ENCODE data around the gene BAZ2B. TPM values are rescaled to one million over a fixed set of nuclear protein-coding genes. Genes with fewer than 3 reads are reported as not detected.

BAZ2B gene
- total RNA-seq, 6 donors from 2014 or later = 59.4 to 233 (median 103) TPM

GRCh38 chr2:159555651-159556392 lies 60.5 kb downstream of the BAZ2B start:
- Histone ChIP-seq H3K27me3 (no peaks in the 10 kb centered on the region), H3K4me1 (peaks cover 0 to 13% (median 0%) of the 10 kb centered on the region in 4 donors), H3K4me3 (no peak overlapping the region), H3K9me3 (no peaks in the 10 kb centered on the region), H3K27ac (peak overlapping the region in 2 of 4 donors; percentile 40 to 60), H3K36me3 (no peaks in the 10 kb centered on the region)
- DNase-seq (no peak), ATAC-seq (ENCODE audit: low FRiP score in 2 of 2) (no peak)
- 66% methylated on average over 4 of the region's 4 CpGs for WGBS, 2 donors
- TF ChIP-seq CTCF (IDR thresholded peaks at IDR 0.05) = no peak
- no peak for TF ChIP-seq EP300 (IDR thresholded peaks at IDR 0.05)
- no peak for TF ChIP-seq POLR2AphosphoS5 (IDR thresholded peaks at IDR 0.05)
- no peak for TF ChIP-seq POLR2A (IDR thresholded peaks at IDR 0.05)

- no peak overlapping the region for H3K27ac ChIP-seq
- no peak for DNase-seq
- H3K4me3 ChIP-seq = no peak overlapping the region
- peaks cover 0 to 13% (median 0%) of the 10 kb centered on the region in 4 donors for H3K4me1 ChIP-seq
- no peak for ATAC-seq (ENCODE audit: low FRiP score in 2 of 2)
- H3K36me3 ChIP-seq = no peaks in the 10 kb centered on the region
- no peaks in the 10 kb centered on the region for H3K27me3 ChIP-seq
- H3K9me3 ChIP-seq = no peaks in the 10 kb centered on the region
- WGBS, 2 donors = 30 to 49% methylated on average over 1 of the region's 1 CpG
- TF ChIP-seq POLR2A (IDR thresholded peaks at IDR 0.05) = no peak
- no peak for TF ChIP-seq CTCF (IDR thresholded peaks at IDR 0.05)
- no peak for TF ChIP-seq EP300 (IDR thresholded peaks at IDR 0.05)
- no peak for TF ChIP-seq POLR2AphosphoS5 (IDR thresholded peaks at IDR 0.05)
Measured at GRCh38 chr2:159553727-159554126, 62.6 kb downstream of the BAZ2B start.

- Histone ChIP-seq H3K4me3 (no peak overlapping the region), H3K36me3 (no peaks in the 10 kb centered on the region), H3K9me3 (no peaks in the 10 kb centered on the region), H3K27ac (no peak overlapping the region), H3K4me1 (peaks cover 0 to 9% (median 0%) of the 10 kb centered on the region in 4 donors), H3K27me3 (no peaks in the 10 kb centered on the region)
- ATAC-seq (ENCODE audit: low FRiP score in 2 of 2) (no peak), DNase-seq (no peak)
- 89 to 94% methylated on average over 1 of the region's 1 CpG for WGBS, 2 donors
- no peak for TF ChIP-seq POLR2A (IDR thresholded peaks at IDR 0.05)
- TF ChIP-seq POLR2AphosphoS5 (IDR thresholded peaks at IDR 0.05) = no peak
Measured at GRCh38 chr2:159551806-159552205, 64.5 kb downstream of the BAZ2B start.

GRCh38 chr2:159550231-159550630 lies 66.1 kb downstream of the BAZ2B start:
- Histone ChIP-seq H3K27me3 (no peaks in the 10 kb centered on the region), H3K36me3 (no peaks in the 10 kb centered on the region), H3K27ac (no peak overlapping the region), H3K4me1 (peaks cover 0 to 9% (median 0%) of the 10 kb centered on the region in 4 donors), H3K9me3 (no peaks in the 10 kb centered on the region), H3K4me3 (no peak overlapping the region)
- ATAC-seq (ENCODE audit: low FRiP score in 2 of 2) = peak in 1 of 2 donors; percentile 14
- WGBS, 2 donors = 92 to 98% methylated on average over 2 of the region's 2 CpGs
- TF ChIP-seq POLR2AphosphoS5 (IDR thresholded peaks at IDR 0.05) = no peak
- TF ChIP-seq CTCF (IDR thresholded peaks at IDR 0.05) = no peak
- TF ChIP-seq POLR2A (IDR thresholded peaks at IDR 0.05) = no peak
- no peak for TF ChIP-seq EP300 (IDR thresholded peaks at IDR 0.05)
- no peak for DNase-seq

GRCh38 chr2:159549234-159549633 lies 67.1 kb downstream of the BAZ2B start:
- TF ChIP-seq CTCF (IDR thresholded peaks at IDR 0.05) (no peak), EP300 (IDR thresholded peaks at IDR 0.05) (no peak), POLR2A (IDR thresholded peaks at IDR 0.05) (no peak), POLR2AphosphoS5 (IDR thresholded peaks at IDR 0.05) (no peak)
- ATAC-seq (ENCODE audit: low FRiP score in 2 of 2) (no peak), DNase-seq (no peak)
- Histone ChIP-seq H3K36me3 (no peaks in the 10 kb centered on the region), H3K4me3 (no peak overlapping the region), H3K4me1 (peaks cover 0 to 7% (median 0%) of the 10 kb centered on the region in 4 donors), H3K27me3 (no peaks in the 10 kb centered on the region), H3K9me3 (no peaks in the 10 kb centered on the region), H3K27ac (no peak overlapping the region)
- WGBS, 2 donors = 74 to 79% methylated on average over 6 of the region's 6 CpGs
